NT2/D1 (cell line): Measurements from ENCODE around the gene TLR3.

Source experiments
- SUZ12 ChIP-seq: IDR thresholded peaks from 2 replicates; pipeline ENCODE4 v1.6.1; 2011; ENCODE audit not compliant: insufficient read length, insufficient read depth; ENCODE audit errors: extremely low read depth
- YY1 ChIP-seq: IDR thresholded peaks from 2 replicates; pipeline ENCODE4 v1.6.1; 2011; ENCODE audit not compliant: insufficient read length, insufficient read depth
- ZNF274 ChIP-seq: IDR thresholded peaks from 2 replicates; pipeline ENCODE4 v1.6.1; 2011; ENCODE audit warnings: mild to moderate bottlenecking, low read depth, low read length

- TF ChIP-seq ZNF274 (no peak), YY1 (no peak), SUZ12 (no peak)
Measured at GRCh38 chr4:186121057-186121456, 52.1 kb downstream of the TLR3 start.
